Neural progenitor cell (in vitro differentiated cells): Measurements from ENCODE around the gene SF3B2. TPM values are rescaled to one million over a fixed set of nuclear protein-coding genes. Genes with fewer than 3 reads are reported as not detected.
A peak's percentile ranks its signal among the peaks of the same experiment; 100 is the strongest.

Experiments used
- DNase-seq: peaks from one replicate; pipeline ENCODE4 v3.0.0-alpha.2; 2016; ENCODE audit warnings: low spot score
- H2AFZ ChIP-seq: fragments of 200-600 bp; sonication (generic); replicated peaks from 2 replicates; pipeline ENCODE4 v1.6.1; 2016; ENCODE audit warnings: antibody characterized with exemption
- H3F3A ChIP-seq: fragments of 200-600 bp; sonication (generic); 2 replicates; pipeline ENCODE4 v1.6.1; 2016; ENCODE audit warnings: antibody characterized with exemption, low read depth
- H3K27ac ChIP-seq: fragments of 200-600 bp; sonication (generic); 2 replicates; pipeline ENCODE4 v1.5.1; 2016; ENCODE audit warnings: mild to moderate bottlenecking
- H3K27me3 ChIP-seq: fragments of 200-600 bp; sonication (generic); 2 replicates; pipeline ENCODE4 v1.6.1; 2016; ENCODE audit warnings: mild to moderate bottlenecking, moderate library complexity
- H3K36me3 ChIP-seq: fragments of 200-600 bp; sonication (generic); 2 replicates; pipeline ENCODE4 v1.5.1; 2016
- H3K4me1 ChIP-seq: fragments of 200-600 bp; sonication (generic); 2 replicates; pipeline ENCODE4 v1.6.1; 2016; ENCODE audit warnings: mixed run types
- H3K4me2 ChIP-seq: fragments of 200-600 bp; sonication (generic); 2 replicates; pipeline ENCODE4 v1.6.1; 2016
- H3K4me3 ChIP-seq: fragments of 200-600 bp; sonication (generic); 2 replicates; pipeline ENCODE4 v1.5.1; 2016
- H3K79me2 ChIP-seq: fragments of 200-600 bp; sonication (generic); 2 replicates; pipeline ENCODE4 v1.6.1; 2016; ENCODE audit warnings: low read depth
- H3K9ac ChIP-seq: fragments of 200-600 bp; sonication (generic); 2 replicates; pipeline ENCODE4 v1.6.1; 2016
- H3K9me3 ChIP-seq: fragments of 200-600 bp; sonication (generic); 2 replicates; pipeline ENCODE4 v1.5.1; 2016; ENCODE audit warnings: low read depth
- H4K20me1 ChIP-seq: fragments of 200-600 bp; sonication (generic); 2 replicates; pipeline ENCODE4 v1.6.1; 2016; ENCODE audit warnings: low read depth
- H3K27ac Mint-ChIP-seq: 3 replicates; pipeline ENCODE4 v1.8.0; 2021; ENCODE audit warnings: mixed read lengths
- H3K27me3 Mint-ChIP-seq: 2 replicates; pipeline ENCODE4 v1.8.0; 2022; ENCODE audit warnings: low read depth, mild to moderate bottlenecking, inconsistent platforms, moderate library complexity, mixed read lengths; ENCODE audit not compliant: insufficient read depth
- H3K36me3 Mint-ChIP-seq: 3 replicates; pipeline ENCODE4 v1.8.0; 2021; ENCODE audit warnings: mixed read lengths
- H3K4me1 Mint-ChIP-seq: 3 replicates; pipeline ENCODE4 v1.8.0; 2021; ENCODE audit warnings: mixed read lengths
- H3K4me3 Mint-ChIP-seq: 3 replicates; pipeline ENCODE4 v1.8.0; 2021; ENCODE audit warnings: mild to moderate bottlenecking, moderate library complexity, mixed read lengths
- H3K9me3 Mint-ChIP-seq: 3 replicates; pipeline ENCODE4 v1.8.0; 2020; ENCODE audit warnings: mixed read lengths
- EZH2 ChIP-seq: fragments of 200-600 bp; sonication (generic); IDR thresholded peaks from 2 replicates; pipeline ENCODE4 v1.6.1; 2017; ENCODE audit warnings: antibody characterized with exemption, mild to moderate bottlenecking, moderate library complexity
- EZH2phosphoT487 ChIP-seq: fragments of 200-600 bp; sonication (generic); IDR thresholded peaks from 2 replicates; pipeline ENCODE4 v1.6.1; 2017; ENCODE audit warnings: antibody characterized with exemption
- total RNA-seq: library from RNA; depleted of rRNA; stranded (reverse); fragments of >200 nt; gene quantifications from 2 replicates; pipeline ENCODE4 v1.2.3, GENCODE V29; 2015; ENCODE audit warnings: low replicate concordance
- TF ChIP-seq, protein P1 (sequence below): fragments of 200-600 bp; sonication (generic); IDR thresholded peaks from 2 replicates; pipeline ENCODE4 v1.5.1; 2017; ENCODE audit warnings: antibody characterized with exemption, mild to moderate bottlenecking

Gene SF3B2
- total RNA-seq, 1 donor from 2014 or later, result 198 TPM

DNA sequence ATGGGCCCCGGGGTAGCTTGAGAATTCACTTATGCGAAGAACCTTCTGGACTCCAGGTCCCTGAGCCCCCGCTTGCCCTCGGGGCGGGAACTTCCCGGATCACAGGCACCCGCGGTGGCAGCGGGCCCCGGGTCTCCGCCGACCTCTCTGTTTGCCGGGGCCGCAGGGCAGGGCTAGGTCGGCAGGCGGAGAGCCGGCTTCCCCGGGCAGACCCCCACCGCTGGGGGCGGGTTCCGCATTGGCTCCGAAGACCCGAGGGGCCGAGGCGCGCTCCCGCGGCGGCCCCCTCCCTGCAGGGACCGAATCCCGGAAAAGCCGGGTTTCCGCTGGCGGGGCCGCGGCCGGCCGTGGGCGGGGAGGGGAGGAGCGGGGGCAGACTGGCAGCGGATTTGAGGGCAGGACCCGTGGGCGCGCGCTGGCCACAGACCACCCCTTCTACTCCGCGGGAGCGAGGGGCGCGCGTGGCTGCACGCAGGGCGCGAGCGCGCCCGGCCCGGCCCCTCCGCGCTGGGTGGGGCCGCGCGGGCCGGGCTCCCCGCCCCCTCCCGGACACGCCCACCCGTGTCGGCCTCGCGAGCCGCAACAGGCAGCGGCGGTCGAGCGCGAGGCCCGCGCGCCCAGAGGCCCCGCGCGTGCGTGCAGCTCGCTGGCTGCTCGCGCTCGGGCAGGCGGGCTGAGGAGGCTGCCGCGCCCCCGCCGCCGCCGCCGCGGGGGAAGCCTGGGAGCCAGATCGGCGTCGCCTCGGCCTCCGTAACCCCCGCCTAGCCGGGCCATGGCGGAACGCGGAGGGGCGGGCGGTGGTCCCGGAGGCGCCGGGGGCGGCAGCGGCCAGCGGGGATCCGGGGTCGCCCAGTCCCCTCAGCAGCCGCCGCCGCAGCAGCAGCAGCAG lies 17.8 kb downstream of the SF3B2 start, which contains the start of gene PACS1:
TSS of gene PACS1 (plus strand) at position 558 of the 889 bp plus-strand sequence. CDS start at position 773, 215 bp downstream.
- Mint-ChIP-seq H3K9me3 (no peaks in the 10 kb centered on the region), H3K36me3 (peaks cover 28% of the 10 kb centered on the region)
- H2AFZ ChIP-seq, result peak within 1 kb of the TSS; percentile 82

DNA sequence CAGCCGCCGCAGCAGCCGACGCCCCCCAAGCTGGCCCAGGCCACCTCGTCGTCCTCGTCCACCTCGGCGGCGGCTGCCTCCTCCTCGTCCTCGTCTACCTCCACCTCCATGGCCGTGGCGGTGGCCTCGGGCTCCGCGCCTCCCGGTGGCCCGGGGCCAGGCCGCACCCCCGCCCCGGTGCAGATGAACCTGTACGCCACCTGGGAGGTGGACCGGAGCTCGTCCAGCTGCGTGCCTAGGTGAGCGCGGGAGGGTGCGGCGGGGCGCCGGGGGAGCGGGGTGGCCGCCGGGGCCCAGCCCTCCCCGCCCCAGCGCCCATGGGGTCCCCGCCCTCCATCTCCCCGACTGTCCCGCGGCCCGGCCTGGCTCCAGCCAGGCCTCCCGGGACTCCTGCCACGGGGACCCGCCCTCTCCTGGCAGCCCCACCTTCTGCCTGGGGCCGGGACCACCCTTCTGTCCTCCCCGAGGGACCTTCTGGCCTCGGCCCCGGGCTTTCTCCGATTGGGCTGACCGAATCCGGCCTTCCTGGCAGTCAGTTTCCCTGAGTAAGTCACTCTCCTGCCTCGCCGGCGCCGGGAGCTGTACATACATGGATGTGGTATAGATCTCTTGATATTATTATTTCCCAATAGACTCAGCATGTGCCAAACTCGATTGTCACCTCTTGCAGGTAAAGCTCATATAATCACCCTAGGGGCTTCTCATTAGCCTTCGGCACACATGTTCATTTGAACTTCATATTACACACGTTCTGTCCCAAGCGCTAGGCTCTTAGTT lies 18.6 kb downstream of the SF3B2 start:
- H3K4me3 Mint-ChIP-seq, result peak overlapping the region; percentile 96
- H2AFZ ChIP-seq, result peak overlapping the region; percentile 82
- TF ChIP-seq EZH2phosphoT487, result no peak
- TF ChIP-seq, protein P1, sequence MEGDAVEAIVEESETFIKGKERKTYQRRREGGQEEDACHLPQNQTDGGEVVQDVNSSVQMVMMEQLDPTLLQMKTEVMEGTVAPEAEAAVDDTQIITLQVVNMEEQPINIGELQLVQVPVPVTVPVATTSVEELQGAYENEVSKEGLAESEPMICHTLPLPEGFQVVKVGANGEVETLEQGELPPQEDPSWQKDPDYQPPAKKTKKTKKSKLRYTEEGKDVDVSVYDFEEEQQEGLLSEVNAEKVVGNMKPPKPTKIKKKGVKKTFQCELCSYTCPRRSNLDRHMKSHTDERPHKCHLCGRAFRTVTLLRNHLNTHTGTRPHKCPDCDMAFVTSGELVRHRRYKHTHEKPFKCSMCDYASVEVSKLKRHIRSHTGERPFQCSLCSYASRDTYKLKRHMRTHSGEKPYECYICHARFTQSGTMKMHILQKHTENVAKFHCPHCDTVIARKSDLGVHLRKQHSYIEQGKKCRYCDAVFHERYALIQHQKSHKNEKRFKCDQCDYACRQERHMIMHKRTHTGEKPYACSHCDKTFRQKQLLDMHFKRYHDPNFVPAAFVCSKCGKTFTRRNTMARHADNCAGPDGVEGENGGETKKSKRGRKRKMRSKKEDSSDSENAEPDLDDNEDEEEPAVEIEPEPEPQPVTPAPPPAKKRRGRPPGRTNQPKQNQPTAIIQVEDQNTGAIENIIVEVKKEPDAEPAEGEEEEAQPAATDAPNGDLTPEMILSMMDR, result no peak
- no peak for TF ChIP-seq EZH2
- H3F3A ChIP-seq, result peaks cover 38% of the 10 kb centered on the region
- peaks cover 19% of the 10 kb centered on the region for H3K4me1 Mint-ChIP-seq
- DNase-seq, result peak; percentile 45
- peaks cover 3% of the 10 kb centered on the region for H3K27me3 Mint-ChIP-seq
- peaks cover 4% of the 10 kb centered on the region for H3K36me3 ChIP-seq
- H3K9ac ChIP-seq, result peak overlapping the region; percentile 43
- peaks cover 24% of the 10 kb centered on the region for H3K36me3 Mint-ChIP-seq
- H3K27ac Mint-ChIP-seq, result peak overlapping the region; percentile 22
- peak overlapping the region; percentile 99 for H3K4me2 ChIP-seq
- H3K79me2 ChIP-seq, result peaks cover 15% of the 10 kb centered on the region
- H3K9me3 Mint-ChIP-seq, result no peaks in the 10 kb centered on the region
- peaks cover 33% of the 10 kb centered on the region for H4K20me1 ChIP-seq
- H3K27ac ChIP-seq, result no peak overlapping the region
- H3K4me3 ChIP-seq, result peak overlapping the region; percentile 98
- peaks cover 15% of the 10 kb centered on the region for H3K4me1 ChIP-seq
- H3K27me3 ChIP-seq, result no peaks in the 10 kb centered on the region
- H3K9me3 ChIP-seq, result no peaks in the 10 kb centered on the region

More for the DNA sequence above, 17.8 kb downstream of the SF3B2 start, which contains the start of gene PACS1:
- peaks cover 15% of the 10 kb centered on the region for H3K79me2 ChIP-seq
- Mint-ChIP-seq H3K27me3 (peaks cover 3% of the 10 kb centered on the region), H3K4me3 (peak within 1 kb of the TSS; percentile 96), H3K4me1 (peaks cover 19% of the 10 kb centered on the region), H3K27ac (peak within 1 kb of the TSS; percentile 33)
- peaks cover 15% of the 10 kb centered on the region for H3K4me1 ChIP-seq
- peak; percentile 84 for DNase-seq
- peaks cover 40% of the 10 kb centered on the region for H3F3A ChIP-seq
- H3K27me3 ChIP-seq, result no peaks in the 10 kb centered on the region
- peak within 1 kb of the TSS; percentile 99 for H3K4me2 ChIP-seq
- H3K4me3 ChIP-seq, result peak within 1 kb of the TSS; percentile 98
- peaks cover 33% of the 10 kb centered on the region for H4K20me1 ChIP-seq
- no peaks in the 10 kb centered on the region for H3K9me3 ChIP-seq
- H3K27ac ChIP-seq, result peak within 1 kb of the TSS; percentile 44
- H3K36me3 ChIP-seq, result peaks cover 11% of the 10 kb centered on the region
- H3K9ac ChIP-seq, result peak within 1 kb of the TSS; percentile 43
- TF ChIP-seq, protein P1, result no peak
- no peak for TF ChIP-seq EZH2
- no peak for TF ChIP-seq EZH2phosphoT487

DNA sequence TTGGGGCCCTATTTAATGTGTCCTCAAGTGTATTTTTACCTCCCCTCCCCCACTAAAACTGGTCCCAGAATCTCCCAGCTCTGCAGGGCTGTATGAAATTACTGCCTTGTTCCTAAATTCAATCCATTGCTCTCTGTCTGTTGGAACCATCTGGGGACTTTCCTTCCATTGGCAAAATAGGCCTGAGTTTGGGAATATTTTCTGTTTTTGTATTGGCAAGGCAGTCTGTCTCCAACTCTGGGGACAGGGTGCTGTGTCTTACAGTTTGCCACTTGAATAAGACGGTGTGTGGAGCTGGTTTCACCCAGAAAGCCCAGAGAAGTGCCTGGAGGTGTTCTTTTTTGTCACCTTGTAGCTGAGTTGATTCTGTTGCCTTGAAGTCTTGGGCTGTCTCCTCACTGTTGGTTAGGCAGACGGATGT lies 19.2 kb downstream of the SF3B2 start:
- Histone ChIP-seq H3K9ac (no peak overlapping the region), H3K36me3 (peaks cover 4% of the 10 kb centered on the region), H3F3A (peaks cover 33% of the 10 kb centered on the region), H3K4me3 (peak overlapping the region; percentile 98), H3K27me3 (no peaks in the 10 kb centered on the region), H3K79me2 (peaks cover 15% of the 10 kb centered on the region), H3K4me1 (peaks cover 15% of the 10 kb centered on the region), H2AFZ (no peak overlapping the region), H3K27ac (no peak overlapping the region), H3K9me3 (no peaks in the 10 kb centered on the region), H4K20me1 (peaks cover 31% of the 10 kb centered on the region), H3K4me2 (peak overlapping the region; percentile 99)
- DNase-seq, result no peak
- peak overlapping the region; percentile 22 for H3K27ac Mint-ChIP-seq
- H3K4me1 Mint-ChIP-seq, result peaks cover 19% of the 10 kb centered on the region
- H3K27me3 Mint-ChIP-seq, result no peaks in the 10 kb centered on the region
- H3K4me3 Mint-ChIP-seq, result peak overlapping the region; percentile 96
- no peaks in the 10 kb centered on the region for H3K9me3 Mint-ChIP-seq
- TF ChIP-seq, protein P1, result no peak
- no peak for TF ChIP-seq EZH2
- TF ChIP-seq EZH2phosphoT487, result no peak
- peaks cover 20% of the 10 kb centered on the region for H3K36me3 Mint-ChIP-seq
